Effector CD4-positive, alpha-beta T cell (primary cell): ENCODE measurements around the gene USF3.

Experiments used
- DNase-seq: peaks from one replicate; pipeline ENCODE4 v3.0.0-alpha.2; 2020

The USF3 gene

GRCh38 chr3:113601240-113601639, 95.2 kb downstream of the USF3 start:
- no peak for DNase-seq

DNA sequence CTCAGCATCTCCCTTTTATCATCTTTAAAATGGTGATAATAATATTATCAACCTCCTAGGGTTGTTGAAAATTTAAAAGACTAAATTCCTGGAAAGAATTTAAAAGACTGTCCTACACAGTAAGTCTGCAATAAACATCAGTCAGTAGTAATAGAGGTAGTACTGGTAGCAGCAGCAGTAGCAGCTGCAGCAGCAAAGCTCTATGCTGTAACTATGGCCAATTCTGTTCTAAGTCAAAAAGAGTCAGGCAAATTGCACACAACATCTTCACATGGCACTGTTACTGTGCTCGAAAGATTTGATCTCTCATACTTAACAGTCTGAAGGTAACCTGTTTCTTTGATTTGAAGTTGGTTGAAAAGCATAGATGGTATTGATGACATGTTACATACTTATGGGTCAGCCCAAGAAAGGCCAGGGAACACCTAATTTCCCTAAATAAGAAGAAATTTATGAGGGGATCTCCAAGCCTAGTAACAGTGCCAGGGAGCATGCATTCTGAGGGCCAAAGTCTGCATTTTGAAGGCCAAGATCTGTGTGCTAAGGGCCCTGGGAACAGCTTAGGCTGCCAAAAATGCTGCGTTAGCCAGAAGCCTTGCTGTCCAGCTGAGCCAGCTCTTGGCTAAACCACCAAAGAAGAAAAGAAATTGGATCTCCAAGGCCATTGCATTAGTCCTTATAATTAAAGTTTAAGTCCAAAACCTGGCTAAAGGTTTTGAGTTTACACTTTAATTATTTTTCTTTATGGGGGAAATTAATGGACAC, 95.8 kb downstream of the USF3 start:
- no peak for DNase-seq
